GM12801 (cell line): ENCODE data around the gene NOL8.

Source experiments
- TF ChIP-seq, protein P1 (sequence below): IDR thresholded peaks from one replicate; pipeline ENCODE4 v1.5.1; 2011; ENCODE audit warnings: control low read depth; ENCODE audit not compliant: insufficient read length; ENCODE audit errors: extremely low read depth

Gene NOL8

DNA sequence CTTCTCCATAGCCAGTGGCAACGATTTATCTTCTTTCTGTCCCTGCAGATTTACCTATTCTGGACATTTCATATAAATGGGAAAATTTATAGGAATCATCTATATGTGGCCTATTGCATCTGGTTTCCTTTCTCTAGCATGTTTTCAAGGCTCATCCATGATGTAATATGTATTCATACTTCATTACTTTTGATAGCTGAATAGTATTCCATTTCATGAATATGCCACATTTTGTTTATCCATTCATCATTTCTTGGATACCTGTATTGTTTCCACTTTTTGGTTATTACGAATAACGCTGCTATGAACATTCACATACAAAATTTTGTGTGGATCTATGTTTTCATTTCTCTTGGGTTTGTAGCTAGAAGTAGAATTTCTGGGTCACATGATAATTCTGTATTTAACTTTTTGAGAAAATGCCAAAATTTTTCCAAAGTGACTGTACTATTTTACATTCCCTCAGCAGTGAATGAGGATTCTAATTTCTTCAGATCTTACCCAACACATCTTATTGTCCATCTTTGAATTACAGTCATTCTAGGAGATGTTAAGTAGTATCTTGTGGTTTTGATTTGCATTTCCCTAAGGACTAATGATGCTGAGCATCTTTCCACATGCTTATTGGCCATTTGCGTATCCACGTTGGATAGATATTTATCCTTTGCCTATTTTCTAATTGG lies 35.3 kb downstream of the NOL8 start:
- TF ChIP-seq, protein P1, sequence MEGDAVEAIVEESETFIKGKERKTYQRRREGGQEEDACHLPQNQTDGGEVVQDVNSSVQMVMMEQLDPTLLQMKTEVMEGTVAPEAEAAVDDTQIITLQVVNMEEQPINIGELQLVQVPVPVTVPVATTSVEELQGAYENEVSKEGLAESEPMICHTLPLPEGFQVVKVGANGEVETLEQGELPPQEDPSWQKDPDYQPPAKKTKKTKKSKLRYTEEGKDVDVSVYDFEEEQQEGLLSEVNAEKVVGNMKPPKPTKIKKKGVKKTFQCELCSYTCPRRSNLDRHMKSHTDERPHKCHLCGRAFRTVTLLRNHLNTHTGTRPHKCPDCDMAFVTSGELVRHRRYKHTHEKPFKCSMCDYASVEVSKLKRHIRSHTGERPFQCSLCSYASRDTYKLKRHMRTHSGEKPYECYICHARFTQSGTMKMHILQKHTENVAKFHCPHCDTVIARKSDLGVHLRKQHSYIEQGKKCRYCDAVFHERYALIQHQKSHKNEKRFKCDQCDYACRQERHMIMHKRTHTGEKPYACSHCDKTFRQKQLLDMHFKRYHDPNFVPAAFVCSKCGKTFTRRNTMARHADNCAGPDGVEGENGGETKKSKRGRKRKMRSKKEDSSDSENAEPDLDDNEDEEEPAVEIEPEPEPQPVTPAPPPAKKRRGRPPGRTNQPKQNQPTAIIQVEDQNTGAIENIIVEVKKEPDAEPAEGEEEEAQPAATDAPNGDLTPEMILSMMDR, result no peak

DNA sequence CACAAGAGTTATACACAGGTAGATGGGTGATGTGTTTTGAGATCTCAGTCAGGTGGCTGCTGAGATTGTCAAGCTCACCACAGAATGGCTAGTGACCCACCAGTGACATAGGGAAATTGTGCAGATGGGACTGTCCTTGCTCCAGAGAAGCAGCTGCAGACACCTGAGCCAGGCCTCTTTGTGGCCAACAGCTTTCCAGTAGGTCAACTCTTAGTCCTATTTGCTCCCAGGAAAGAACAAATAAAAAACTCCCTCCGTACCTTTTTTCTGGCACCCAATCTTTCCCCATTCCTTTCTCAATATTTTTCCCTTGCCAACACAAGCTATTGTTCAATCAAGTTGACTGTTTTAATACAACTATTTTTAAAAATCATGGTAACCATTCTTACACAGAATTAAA lies 45.8 kb downstream of the NOL8 start:
- TF ChIP-seq, protein P1, result no peak

DNA sequence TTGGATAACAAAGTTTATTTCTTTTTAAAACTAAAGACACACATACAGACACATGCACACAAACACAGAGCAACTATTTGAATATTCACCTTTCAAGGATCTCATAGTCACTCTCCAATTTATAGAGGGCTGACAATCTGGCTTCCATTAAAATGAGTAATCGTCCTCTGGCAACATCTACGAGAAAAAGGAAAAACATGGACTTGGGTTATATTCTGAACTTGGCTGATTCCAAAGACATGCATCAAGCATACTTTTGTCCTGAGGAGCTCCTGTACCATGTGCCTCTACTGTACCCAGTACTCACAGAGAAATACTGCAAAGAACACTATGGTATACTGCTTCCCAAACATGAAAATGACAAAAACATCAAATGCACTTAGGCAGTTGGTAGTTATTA lies 47.0 kb downstream of the NOL8 start:
- TF ChIP-seq, protein P1, result no peak

GRCh38 chr9:92276331-92277032 lies 48.7 kb downstream of the NOL8 start:
- TF ChIP-seq, protein P1, result no peak

DNA sequence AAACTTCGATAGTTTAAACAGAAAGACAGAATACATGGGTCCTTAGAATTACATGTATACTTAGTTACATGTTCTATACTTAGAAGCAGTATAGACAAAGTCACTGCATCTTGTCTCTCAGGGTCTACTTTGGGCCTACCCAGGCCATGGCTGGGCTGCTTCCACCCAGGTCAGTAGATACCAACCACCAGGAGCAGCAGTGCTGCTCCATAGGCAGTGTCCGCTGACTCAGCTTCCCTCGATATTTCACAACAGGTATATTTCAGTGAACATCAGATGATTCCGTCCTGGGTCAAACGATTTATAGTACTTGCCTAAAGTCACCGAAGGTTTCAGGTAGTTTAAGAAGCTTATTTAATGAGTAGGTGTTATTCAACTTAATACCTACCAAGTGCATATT lies 49.6 kb downstream of the NOL8 start:
- TF ChIP-seq, protein P1, result no peak

DNA sequence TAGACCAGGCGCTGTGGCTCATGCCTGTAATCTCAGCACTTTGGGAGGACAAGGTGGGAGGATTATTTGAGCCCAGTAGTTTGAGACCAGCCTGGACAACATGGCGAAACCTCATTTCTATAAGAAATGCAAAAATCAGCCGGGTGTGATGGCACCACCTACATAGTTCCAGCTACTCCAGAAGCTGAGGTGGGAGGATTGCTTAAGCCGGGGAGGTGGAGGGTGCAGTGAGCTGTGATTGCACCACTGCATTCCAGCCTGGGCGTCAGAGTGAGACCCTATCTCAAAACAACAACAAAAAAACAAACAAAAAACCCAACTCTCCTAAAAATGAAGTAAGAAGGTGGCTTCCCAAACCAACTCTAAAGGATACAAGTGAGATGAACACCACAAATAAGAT lies 54.6 kb downstream of the NOL8 start:
- TF ChIP-seq, protein P1, result no peak

DNA sequence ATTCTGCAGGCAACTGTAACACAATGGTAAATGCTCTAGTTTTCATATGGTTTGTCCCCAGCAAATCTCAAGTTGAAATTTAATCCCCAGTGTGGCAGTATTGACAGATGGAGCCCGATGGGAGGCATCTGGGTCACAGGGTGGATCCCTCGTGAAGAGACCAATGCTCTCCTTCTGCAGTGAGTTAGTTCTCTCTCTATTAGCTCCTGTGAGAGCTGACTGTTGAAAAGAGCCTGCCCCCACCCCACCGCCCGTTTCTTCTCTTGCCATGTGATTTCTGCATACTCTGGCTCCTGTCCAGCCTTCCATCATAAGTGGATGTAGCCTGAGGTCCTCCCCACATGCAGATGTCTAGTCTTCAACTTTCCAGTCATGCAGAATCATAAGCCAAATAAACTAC lies 58.7 kb downstream of the NOL8 start:
- TF ChIP-seq, protein P1, result no peak
